Measurements from ENCODE around the gene NAT8L.
"Not testable (repeated sequence)": the region's sequence is repeated elsewhere in the genome, so short reads cannot be mapped to it uniquely, and the experiment has no call there.

DNA sequence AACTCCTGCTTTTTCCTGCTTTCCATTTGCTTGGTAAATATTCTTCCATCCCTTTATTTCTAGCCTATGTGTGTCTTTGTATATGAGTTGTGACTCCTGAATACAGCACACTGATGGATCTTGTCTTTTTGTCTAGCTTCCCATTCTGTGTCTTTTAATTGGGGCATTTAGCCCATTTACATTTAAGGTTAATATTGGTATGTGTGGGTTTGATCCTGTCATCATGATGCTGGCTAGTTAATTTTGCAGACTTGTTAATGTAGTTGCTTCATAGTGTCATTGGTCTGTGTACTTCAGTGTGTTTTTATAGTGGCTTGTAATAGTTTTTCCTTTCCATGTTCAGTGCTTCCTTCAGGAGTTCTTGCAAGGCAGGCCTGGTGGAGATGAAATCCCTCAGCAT, 28.0 kb upstream of the NAT8L start:
- TF ChIP-seq, protein P1, sequence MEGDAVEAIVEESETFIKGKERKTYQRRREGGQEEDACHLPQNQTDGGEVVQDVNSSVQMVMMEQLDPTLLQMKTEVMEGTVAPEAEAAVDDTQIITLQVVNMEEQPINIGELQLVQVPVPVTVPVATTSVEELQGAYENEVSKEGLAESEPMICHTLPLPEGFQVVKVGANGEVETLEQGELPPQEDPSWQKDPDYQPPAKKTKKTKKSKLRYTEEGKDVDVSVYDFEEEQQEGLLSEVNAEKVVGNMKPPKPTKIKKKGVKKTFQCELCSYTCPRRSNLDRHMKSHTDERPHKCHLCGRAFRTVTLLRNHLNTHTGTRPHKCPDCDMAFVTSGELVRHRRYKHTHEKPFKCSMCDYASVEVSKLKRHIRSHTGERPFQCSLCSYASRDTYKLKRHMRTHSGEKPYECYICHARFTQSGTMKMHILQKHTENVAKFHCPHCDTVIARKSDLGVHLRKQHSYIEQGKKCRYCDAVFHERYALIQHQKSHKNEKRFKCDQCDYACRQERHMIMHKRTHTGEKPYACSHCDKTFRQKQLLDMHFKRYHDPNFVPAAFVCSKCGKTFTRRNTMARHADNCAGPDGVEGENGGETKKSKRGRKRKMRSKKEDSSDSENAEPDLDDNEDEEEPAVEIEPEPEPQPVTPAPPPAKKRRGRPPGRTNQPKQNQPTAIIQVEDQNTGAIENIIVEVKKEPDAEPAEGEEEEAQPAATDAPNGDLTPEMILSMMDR (IDR thresholded peaks at IDR 0.05), result not testable (repeated sequence)
- TF ChIP-seq POLR2A (IDR thresholded peaks at IDR 0.05), result not testable (repeated sequence)

All from breast epithelium (tissue), 3 donors.